Endothelial cell of hepatic sinusoid (primary cell): ENCODE data around the gene MPIG6B.

Experiments
- in situ Hi-C: cut with HindIII; loops from 2 replicates; pipeline ENCODE4 v1.10.0; 2017; ENCODE audit warnings: low sequenced_read_pairs

The MPIG6B gene

DNA sequence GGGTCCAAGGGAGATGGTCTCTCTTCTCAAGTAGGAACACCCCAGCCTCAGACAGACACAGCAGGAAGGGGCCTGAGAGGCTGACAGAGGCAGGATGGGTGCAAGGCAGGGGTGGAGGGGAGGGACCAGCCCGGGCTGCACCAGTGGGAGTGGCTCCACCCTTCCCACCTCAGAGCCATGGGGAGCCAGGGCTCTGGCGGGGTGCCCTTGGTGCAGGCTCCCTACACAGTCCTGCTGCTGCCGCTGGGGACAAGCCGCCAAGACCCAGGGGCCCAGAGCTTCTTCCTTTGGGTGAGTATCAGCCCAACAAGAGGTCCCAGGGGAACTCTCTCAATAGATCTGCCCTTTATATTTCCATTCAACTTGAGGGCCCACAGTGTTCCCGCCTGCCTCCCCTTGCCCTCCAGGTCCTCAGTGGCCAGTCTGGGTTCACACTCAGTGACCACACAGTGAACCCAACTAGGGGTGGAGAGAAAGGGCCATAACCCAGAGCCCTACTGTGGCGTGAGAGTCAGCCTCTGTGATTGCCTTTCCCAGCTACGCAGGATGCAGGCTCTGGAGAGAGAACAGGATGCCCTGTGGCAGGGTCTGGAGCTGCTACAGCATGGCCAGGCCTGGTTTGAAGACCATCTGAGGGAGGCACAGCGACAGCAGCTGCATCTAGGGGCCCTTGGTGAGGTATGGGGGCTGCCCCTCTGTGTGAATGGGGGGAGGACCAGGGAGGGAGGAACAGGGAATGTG lies 39.9 kb downstream of the MPIG6B start:
- in situ Hi-C loops, result no loop called here

DNA sequence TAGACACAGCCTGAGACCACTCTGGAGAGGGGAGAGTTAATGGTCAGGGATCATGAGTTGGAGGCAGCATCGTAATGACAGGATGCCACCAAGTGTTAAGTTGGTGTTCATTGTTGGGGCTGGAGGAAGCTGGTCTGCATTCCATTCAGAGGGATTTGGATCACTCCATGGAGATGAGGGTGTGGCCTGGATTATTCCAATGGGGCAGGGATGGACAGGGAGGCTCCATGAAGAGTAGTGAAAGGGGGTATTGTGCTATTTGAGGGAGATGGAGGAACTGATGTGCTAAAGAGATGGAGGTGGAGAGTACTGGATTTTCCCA lies 40.4 kb downstream of the MPIG6B start:
- in situ Hi-C loops, result no loop called here

DNA sequence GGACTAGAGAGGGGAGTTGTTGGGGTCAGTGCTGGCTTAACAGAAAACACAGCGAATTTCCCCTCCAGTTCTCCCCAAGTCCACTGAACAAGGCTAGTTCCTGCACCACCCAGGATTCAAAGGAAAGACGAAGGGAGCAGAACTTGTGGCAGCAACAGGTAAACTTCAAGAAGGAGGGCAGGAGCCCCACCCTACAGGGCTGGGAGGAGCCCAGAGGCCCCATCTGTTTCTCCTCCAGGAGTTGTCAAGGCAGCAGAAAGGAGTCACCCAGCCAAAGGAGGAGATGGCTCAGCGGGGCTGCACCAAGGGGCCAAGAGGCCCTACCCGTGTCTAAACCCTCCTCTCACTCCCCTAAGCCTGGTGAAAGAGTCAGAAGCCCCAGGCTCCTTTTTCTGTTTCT lies 41.0 kb downstream of the MPIG6B start:
- in situ Hi-C loops, result no loop called here

DNA sequence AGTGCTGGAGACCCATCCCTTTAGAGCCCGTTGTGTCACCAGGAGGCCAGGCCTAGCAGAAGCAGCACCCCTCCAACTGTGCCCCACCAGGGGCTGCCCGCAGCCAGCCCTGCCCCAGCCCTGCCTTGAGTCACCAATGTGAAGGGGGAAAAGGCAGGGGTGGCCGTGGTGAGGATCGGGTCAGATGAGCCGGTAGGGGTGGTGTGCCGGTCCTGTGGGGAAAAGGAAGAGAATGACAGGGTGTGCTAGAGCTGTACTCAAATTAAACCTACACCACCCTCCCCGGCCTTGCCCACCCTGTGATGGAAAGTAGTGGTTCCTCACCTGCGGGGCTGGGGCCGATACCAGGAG lies 42.4 kb downstream of the MPIG6B start:
- in situ Hi-C loops, result no loop called here

DNA sequence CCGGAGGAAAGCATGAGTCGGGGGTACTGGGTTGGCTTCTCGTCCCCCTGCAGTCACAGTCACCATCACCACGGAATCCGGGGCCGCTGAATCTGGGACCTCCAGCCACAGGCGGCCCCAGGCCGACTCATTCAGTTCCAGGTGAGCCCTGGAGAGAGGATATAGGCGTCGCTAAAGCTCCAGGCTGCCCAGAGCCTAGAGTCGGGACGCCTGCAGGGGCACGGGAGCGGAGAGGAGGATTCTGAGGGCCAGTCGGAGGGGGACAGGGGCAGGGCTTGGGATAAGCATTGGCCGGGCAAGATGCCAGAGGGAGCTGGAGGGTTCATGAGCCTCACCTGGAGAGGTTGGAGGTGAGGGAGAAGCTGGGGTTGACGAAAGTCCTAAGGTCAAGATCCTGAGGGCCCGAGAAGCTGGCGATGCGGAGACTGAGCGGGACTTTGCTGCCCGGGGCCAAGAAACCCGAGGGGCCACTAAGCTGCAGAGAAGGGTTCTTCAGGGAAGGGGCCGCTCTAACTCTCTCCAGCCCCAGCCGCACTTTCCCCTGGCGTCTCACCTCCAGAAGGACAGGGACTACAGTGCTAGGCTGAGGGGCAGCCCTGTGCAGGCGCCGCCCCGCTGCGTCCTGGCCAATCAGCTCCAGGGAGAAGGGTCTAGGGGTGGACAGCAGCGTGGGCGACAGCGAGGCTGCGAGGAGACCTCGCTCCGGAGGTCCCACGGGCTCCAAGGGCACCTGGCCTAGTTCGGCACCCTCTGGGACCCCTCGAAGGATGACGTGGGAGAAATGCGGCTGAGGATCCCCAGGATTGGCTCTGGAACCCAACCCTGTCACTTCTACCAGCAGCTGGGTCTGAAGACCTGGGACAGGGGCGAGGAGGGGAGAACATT lies 43.0 kb downstream of the MPIG6B start:
- in situ Hi-C loops, result no loop called here

DNA sequence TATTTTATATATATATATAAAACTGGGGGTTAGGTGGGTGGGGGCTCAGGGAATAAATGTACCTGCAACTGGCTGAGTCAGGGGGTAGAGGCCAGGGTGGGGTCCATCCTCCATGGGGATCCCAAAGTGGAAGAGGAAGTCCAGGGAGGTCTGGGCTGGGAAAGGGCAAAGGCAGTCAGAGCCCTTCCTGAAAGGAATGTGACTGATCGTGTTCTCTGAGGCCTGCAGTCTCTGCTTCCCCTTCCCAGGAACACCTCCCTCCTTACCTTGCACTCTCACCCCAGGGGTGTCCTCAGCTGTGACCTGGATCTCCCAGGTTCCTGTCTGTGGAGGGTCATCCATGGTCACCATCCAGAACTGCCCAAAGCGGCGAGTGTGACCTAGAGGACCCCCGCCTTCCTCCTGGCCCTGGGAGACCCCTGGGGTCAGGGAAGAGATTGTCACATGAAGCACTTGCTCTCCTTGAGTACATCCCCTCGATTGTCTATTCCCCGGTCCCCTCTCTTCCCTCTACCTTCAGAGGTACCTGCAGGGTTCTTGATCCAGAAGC lies 44.0 kb downstream of the MPIG6B start:
- in situ Hi-C loops, result no loop called here

DNA sequence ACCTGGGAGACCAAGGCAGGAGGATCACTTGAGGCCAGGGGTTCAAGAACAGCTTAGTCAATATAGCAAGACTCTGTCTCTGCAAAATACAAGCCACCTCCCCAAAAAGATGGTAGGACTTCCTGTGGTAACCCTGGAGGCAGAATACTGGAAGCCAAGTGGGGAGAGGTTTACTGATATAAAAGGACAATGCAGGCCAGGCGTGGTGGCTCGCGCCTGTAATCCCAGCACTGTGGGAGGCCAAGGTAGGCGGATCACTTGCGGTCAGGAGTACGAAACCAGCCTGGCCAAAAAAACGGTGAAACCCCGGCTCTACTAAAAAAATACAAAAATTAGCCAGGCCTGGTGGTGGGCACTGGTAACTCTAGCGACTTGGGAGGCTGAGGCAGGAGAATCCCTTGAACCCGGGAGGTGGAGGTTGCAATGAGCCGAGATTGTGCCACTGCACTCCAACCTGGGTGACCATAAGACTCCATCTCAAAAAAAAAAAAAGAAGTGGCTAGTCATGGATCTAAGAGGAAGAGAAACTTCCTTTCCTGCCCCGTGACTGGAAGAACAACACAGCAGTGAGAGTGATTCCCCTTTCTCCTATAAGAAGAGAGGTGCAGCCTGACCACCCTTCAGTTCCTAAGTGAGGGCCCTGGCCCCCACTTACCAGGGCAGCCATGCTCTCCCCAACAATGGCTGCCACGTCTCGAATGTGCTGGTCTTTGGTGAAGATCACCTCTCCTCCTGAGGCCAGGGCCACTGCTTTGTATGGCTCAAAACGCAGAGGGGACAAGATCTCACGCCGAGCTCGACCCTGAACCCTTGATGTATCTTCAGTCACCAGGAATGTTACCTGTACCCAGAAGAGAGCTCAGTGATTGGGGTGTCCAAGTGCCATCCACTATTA lies 45.4 kb downstream of the MPIG6B start:
- in situ Hi-C loops, result no loop called here

DNA sequence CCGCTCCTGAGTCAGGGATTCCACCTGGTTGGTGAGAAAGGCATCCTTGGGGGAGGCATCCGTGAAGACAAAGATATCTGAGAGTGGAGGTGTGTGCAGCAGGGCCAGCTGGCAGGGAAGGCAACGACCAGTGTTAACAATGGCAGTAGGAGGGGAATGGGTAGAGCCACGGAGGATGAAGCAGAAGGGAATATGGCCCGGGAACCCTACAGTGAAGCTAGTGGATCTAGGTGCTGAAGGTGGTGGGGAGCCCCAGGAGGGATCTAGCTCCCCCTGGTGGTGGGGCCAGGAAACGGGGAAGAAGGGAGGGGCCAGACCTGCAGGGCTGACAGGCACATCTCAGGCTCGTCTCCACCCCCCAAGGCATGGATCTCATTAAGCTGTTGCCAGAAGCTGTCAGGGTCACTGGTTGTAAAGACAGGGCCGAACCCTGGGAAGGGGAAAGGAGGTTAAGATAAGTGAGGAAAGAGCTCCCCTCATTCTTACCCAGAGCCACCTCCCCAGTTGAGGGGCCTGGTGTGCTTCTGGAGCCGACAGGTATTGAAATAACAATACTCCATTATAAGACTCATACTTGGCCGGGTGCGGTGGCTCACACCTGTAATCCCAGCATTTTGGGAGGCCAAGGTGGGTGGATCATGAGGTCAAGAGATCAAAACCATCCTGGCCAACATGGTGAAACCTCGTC lies 46.7 kb downstream of the MPIG6B start:
- in situ Hi-C loops, result loop anchor here (5.0 kb wide), 1 partner anchor 37 kb away; the partner anchor contains the start of gene LSM2

DNA sequence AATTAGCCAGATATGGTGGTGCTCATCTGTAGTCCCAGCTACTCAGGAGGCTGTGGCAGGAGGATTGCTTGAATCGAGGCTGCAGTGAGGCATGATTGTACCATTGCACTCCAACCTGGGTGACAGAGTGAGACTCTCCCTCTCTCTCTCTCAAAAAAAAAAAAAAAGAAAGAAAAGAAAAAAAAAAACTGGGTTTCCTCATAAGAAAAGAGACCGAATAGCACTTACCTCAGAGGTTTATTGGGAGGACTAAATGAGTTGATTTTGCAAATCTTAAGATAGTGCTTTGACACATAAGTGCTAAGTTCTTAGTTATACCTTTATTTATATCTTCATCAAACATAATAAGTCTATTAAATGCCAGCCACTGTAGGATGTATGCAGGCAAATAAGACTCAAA lies 47.7 kb downstream of the MPIG6B start:
- in situ Hi-C loops, result loop anchor here (5.0 kb wide), 1 partner anchor 36 kb away; the partner anchor contains the start of gene LSM2

DNA sequence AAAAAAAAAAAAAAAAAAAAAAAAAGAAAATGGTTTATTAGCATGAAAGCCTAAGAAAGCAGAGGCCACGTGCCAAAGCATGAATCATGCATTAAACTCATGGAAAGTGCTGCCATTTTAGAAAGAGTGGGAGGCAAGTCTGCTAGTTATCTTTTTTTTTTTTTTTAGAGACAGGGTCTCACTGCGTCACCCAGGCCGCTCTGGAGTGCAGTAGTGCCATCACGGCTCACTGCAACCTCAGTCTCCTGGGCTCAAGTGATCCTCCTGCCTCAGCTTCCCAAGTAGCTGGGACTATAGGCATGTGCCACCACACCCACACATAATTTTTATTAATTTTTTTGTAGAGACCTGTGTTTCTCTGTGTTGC lies 48.8 kb downstream of the MPIG6B start:
- in situ Hi-C loops, result loop anchor here (5.0 kb wide), 1 partner anchor 35 kb away; the partner anchor contains the start of gene LSM2

DNA sequence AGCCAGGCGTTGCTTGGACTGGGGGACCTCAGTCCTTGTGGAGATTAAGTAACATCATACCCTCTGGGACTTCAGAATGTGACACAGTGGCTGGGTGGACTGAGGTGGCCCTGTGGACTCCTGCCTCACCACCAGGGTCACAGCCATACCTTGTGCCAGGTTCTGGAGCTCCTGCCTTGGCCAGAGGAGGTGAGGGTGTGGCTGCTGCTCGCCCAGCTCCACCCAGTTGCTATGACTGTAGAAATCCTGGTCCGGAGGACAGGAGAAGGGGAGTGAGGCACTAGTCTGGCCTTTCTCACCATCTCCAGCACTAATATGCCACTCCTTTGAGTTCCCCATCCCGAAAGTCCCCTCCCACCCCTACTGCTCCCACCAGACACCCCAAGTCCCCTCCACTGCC lies 52.0 kb downstream of the MPIG6B start:
- in situ Hi-C loops, result no loop called here

DNA sequence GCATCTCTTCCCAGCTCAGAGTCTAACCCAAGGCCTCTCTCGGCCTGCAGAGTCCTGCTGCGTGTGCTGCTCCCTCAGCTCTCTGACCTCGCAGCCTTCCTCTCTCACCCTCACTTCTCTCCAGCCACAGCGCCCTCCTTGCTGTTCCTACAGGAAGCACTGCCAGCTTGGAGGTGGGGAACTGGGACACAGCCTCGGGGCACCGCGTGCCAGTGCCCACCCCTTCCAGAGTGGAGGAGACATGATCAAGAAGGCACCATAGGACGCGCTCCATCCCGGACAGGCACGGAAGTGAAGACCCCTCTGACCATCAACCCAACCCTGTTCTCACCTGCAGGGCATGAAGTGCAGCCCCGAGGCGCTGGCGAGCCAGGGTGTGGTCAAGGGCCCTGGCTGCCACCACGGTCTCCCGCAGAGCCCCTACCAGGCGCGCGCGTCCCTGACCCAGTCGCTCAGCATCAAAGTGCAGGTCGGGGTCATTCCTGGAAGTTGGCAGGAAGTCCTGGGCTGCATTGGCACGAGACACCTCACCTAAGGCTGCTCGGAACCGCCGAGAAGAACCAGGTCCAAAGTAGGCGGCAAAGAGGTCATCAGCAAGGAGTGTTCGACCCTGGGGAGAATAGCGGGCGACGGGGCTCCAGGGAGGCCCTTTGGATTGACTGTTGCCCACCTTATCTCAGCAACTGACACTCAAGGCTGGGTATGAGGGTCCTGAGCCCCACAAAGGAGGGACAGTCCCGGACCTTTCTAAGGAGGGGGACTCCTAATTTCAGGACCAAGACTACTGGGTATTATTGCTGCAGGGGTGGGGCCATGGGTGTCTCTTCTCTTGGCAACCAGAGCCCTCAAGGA lies 52.7 kb downstream of the MPIG6B start:
- in situ Hi-C loops, result no loop called here
